ENCODE measurements around the gene DBNDD2.

The DBNDD2 gene

GRCh38 chr20:45433976-45434375 lies 25.9 kb downstream of the DBNDD2 start (continued):
- no peak for TF ChIP-seq ZNF518A (tag by site-specific recombination; conservative IDR thresholded peaks at IDR 0.05; ENCODE audit: low read depth)
- no peak for TF ChIP-seq WT1 (tag by site-specific recombination; IDR thresholded peaks at IDR 0.05)
- TF ChIP-seq, protein P1, sequence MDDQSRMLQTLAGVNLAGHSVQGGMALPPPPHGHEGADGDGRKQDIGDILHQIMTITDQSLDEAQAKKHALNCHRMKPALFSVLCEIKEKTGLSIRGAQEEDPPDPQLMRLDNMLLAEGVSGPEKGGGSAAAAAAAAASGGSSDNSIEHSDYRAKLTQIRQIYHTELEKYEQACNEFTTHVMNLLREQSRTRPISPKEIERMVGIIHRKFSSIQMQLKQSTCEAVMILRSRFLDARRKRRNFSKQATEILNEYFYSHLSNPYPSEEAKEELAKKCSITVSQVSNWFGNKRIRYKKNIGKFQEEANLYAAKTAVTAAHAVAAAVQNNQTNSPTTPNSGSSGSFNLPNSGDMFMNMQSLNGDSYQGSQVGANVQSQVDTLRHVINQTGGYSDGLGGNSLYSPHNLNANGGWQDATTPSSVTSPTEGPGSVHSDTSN (CRISPR knock-in tag; IDR thresholded peaks at IDR 0.05) = no peak

DNA sequence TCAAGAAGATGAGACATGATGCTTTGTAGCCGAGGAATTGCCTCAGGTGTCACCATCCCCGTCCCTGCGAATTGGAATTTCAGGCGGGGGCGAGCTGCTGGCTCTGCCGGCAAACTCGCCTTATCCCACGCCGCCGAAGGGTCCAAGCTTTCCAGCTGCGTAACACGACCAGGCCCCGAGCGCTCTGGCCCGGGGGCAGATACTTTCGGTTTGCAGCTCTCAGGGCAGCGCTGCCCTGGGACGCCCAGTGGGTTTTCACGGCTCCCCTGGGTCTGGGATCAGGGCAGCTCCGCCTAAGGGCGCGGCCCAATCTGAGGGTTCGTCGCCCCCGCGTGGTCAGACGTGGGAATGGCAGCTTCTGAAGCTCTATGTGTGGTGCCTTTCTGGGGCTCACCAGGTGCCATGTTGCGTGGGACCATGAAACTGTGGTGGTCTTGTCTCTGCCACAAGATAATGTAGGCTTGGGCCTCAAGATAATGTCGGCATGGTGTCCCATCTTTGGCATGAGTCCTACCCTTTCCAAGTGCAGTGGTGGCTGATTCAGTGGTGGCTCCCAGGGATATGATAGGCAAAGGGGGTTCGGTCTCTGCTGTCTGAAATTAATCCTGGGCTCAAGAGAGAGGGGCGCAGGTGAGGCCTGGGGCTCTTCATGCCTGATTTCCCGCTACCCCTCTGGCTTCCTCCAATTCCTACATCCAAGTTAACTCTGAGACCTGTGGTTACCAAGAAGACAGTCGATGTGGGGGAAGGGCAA lies 28.8 kb downstream of the DBNDD2 start:
- Histone ChIP-seq H3K9me3 (ENCODE audit: control insufficient read depth, insufficient read depth, low read depth, low read length) (no peaks in the 10 kb centered on the region), H3K36me3 (ENCODE audit: control insufficient read depth in 2 of 2, insufficient read depth in 1 of 2, low read length in 2 of 2) (peaks cover 0 to 4% of the 10 kb centered on the region in 2 experiments; a peak in 1 of 3 replicates), H3K4me3 (ENCODE audit: low read depth, low read length) (peak overlapping the region; percentile 59), H3K27ac (ENCODE audit: extremely low read depth, low read depth, low read length) (no peak overlapping the region), H3K4me1 (ENCODE audit: control insufficient read depth, insufficient read depth, low read length) (0 out of 2 replicates have a peak, but pooled peaks cover 4% of the 10 kb centered on the region)
- CTCF ChIA-PET = interaction anchor here (0.5 to 5.6 kb wide), 50 partner anchors 9 to 1000 kb away, joined by 3 to 95 read pairs (median 4); partner anchors contain the start of genes DBNDD2, PIGT, SDC4 and SYS1
- POLR2A ChIA-PET = interaction anchor here (0.7 to 2.1 kb wide), 13 partner anchors 9 to 334 kb away, joined by 3 to 12 read pairs (median 5); partner anchors contain the start of genes PIGT, SDC4 and SYS1
- TF ChIP-seq ZNF302 (tag by site-specific recombination; IDR thresholded peaks at IDR 0.05; ENCODE audit: low read depth) (no peak), HOXC10 (CRISPR knock-in tag; IDR thresholded peaks at IDR 0.05) (no peak), ZNF777 (tag by site-specific recombination; IDR thresholded peaks at IDR 0.05; ENCODE audit: borderline replicate concordance) (no peak), ZNF514 (tag by site-specific recombination; IDR thresholded peaks at IDR 0.05) (no peak), ZNF121 (tag by site-specific recombination; IDR thresholded peaks at IDR 0.05) (no peak), PRDM1 (tag by site-specific recombination; IDR thresholded peaks at IDR 0.05) (no peak), ZNF664 (tag by site-specific recombination; IDR thresholded peaks at IDR 0.05) (no peak), ZNF140 (tag by site-specific recombination; IDR thresholded peaks at IDR 0.05) (no peak), IKZF3 (tag by site-specific recombination; IDR thresholded peaks at IDR 0.05) (peak; percentile 94), ZFP3 (tag by site-specific recombination; IDR thresholded peaks at IDR 0.05; ENCODE audit: low read depth) (no peak), ZBTB20 (tag by site-specific recombination; IDR thresholded peaks at IDR 0.05) (peak; percentile 66), ZNF654 (tag by site-specific recombination; IDR thresholded peaks at IDR 0.05; ENCODE audit: low read depth) (peak; percentile 85), SP3 (tag by site-specific recombination; IDR thresholded peaks at IDR 0.05) (no peak; the same call in 1 of the 2 replicates), PRDM6 (tag by site-specific recombination; IDR thresholded peaks at IDR 0.05) (no peak), ZEB2 (tag by site-specific recombination; IDR thresholded peaks at IDR 0.05) (peak; percentile 70), ZNF391 (tag by site-specific recombination; IDR thresholded peaks at IDR 0.05; ENCODE audit: borderline replicate concordance, low read depth) (no peak), ZNF423 (tag by site-specific recombination; IDR thresholded peaks at IDR 0.05) (peak; percentile 99), ZNF529 (tag by site-specific recombination; IDR thresholded peaks at IDR 0.05; ENCODE audit: insufficient replicate concordance) (no peak), ZNF184 (tag by site-specific recombination; IDR thresholded peaks at IDR 0.05) (no peak), ZNF335 (tag by site-specific recombination; conservative IDR thresholded peaks at IDR 0.05) (peak; percentile 44)
- TF ChIP-seq, protein P2, sequence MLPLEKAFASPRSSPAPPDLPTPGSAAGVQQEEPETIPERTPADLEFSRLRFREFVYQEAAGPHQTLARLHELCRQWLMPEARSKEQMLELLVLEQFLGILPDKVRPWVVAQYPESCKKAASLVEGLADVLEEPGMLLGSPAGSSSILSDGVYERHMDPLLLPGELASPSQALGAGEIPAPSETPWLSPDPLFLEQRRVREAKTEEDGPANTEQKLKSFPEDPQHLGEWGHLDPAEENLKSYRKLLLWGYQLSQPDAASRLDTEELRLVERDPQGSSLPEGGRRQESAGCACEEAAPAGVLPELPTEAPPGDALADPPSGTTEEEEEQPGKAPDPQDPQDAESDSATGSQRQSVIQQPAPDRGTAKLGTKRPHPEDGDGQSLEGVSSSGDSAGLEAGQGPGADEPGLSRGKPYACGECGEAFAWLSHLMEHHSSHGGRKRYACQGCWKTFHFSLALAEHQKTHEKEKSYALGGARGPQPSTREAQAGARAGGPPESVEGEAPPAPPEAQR (tag by site-specific recombination; IDR thresholded peaks at IDR 0.05) = no peak
- TF ChIP-seq, protein P3, sequence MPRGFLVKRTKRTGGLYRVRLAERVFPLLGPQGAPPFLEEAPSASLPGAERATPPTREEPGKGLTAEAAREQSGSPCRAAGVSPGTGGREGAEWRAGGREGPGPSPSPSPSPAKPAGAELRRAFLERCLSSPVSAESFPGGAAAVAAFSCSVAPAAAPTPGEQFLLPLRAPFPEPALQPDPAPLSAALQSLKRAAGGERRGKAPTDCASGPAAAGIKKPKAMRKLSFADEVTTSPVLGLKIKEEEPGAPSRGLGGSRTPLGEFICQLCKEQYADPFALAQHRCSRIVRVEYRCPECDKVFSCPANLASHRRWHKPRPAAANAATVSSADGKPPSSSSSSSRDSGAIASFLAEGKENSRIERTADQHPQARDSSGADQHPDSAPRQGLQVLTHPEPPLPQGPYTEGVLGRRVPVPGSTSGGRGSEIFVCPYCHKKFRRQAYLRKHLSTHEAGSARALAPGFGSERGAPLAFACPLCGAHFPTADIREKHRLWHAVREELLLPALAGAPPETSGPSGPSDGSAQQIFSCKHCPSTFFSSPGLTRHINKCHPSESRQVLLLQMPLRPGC (tag by site-specific recombination; IDR thresholded peaks at IDR 0.05) = peak; percentile 28; the same call in 1 of the 2 replicates

All from HEK293 (cell line).